ENCODE results near the gene SLC6A9. TPM values are rescaled to one million over a fixed set of nuclear protein-coding genes. Genes with fewer than 3 reads are reported as not detected.

SLC6A9 gene
- polyA plus RNA-seq, 2 of the 4 experiments (the other 2 are of a cell fraction) = 9.0 to 17.7 TPM

GRCh38 chr1:43957407-43958040, 73.7 kb downstream of the SLC6A9 start:
- whole genome bisulfite sequencing (ENCODE audit: missing lambda C conversion rate) = 91% methylated on average over 5 of the region's 7 CpGs

DNA sequence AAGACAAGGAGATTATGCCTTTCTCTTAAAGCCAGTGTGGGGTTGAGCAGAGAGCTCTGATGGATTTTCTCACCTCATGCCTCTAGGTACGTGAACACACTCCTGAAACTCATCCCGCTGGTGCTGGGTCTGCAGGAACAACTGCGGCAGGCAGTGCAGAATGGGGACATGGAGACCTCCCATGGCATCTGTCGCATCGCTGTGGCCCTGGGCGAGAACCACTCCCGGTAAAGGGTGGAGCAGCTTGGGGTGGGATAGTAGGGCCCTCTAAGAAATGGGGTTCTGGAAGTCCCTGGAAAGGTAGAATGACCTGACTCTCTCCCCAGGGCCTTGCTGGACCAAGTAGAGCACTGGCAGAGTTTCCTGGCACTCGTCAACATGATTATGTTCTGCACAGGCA, 75.0 kb downstream of the SLC6A9 start:
- Histone ChIP-seq H3K4me2 (no peak overlapping the region), H3K27ac (no peak overlapping the region), H3K4me1 (no peaks in the 10 kb centered on the region; the same call in 2 of the 3 replicates), H3K4me3 (no peak overlapping the region), H3K9me3 (no peaks in the 10 kb centered on the region)
- WGBS (ENCODE audit: missing lambda C conversion rate) = 91% methylated on average over 7 of the region's 8 CpGs
- DNase-seq (ENCODE audit: low read depth in 1 of 2, low spot score in 1 of 2) = no peak
- ChIA-PET CTCF (interaction anchor here (0.6 to 2.0 kb wide), 4 partner anchors 11 to 193 kb away, joined by 3 to 8 read pairs (median 4); no protein-coding TSS in a partner anchor), POLR2A (no interaction called here)
- FAIRE-seq = no peak
- no peak for TF ChIP-seq NFE2L2 (conservative IDR thresholded peaks at IDR 0.05; ENCODE audit: low read length)
- no peak for TF ChIP-seq JUN (IDR thresholded peaks at IDR 0.05)
- ATAC-seq = no peak

More at GRCh38 chr1:43957407-43958040, 73.7 kb downstream of the SLC6A9 start:
- no peak for TF ChIP-seq NR3C1 (IDR thresholded peaks at IDR 0.05)
- no peak for TF ChIP-seq ESRRA (IDR thresholded peaks at IDR 0.05; ENCODE audit: borderline replicate concordance, low read length)
- no peak for TF ChIP-seq TP53 (CRISPR knock-in tag; IDR thresholded peaks at IDR 0.05)
- no peak for TF ChIP-seq CHD2 (IDR thresholded peaks at IDR 0.05; ENCODE audit: low read length, partially characterized antibody)
- no peak for TF ChIP-seq FOSB (CRISPR knock-in tag; IDR thresholded peaks at IDR 0.05)
- no peak for FAIRE-seq
- H3K4me2 ChIP-seq = no peak overlapping the region
- POLR2A ChIA-PET = no interaction called here
- no peaks in the 10 kb centered on the region for H3K4me1 ChIP-seq
- no peak overlapping the region for H3K27ac ChIP-seq
- H3K9me3 ChIP-seq = no peaks in the 10 kb centered on the region
- CTCF ChIA-PET = interaction anchor here (1.7 to 1.8 kb wide), 2 partner anchors 8 to 23 kb away, joined by 5 to 6 read pairs; no protein-coding TSS in a partner anchor
- DNase-seq (ENCODE audit: low read depth in 1 of 2, low spot score in 1 of 2) = no peak
- H3K4me3 ChIP-seq = no peak overlapping the region
- ATAC-seq = no peak

DNA sequence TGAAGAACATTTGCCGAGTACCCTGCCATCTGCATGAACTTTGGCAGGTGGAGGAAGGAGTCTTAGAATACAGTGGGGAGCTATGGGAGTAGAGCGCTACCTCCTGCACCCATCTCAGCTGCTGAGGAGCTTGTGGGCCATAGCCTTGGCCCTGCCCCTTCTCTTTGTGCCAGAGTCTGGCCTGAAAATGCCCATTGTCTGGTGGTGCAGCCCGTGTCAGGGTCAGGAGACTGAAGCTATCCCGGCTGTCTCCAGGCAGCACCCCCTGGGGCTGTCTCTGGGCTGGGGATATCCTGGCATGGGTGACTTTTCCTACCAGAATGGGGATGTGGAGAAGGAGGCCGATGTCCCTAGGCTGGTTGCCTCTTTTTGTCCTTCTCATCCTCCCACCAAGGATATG, 77.2 kb downstream of the SLC6A9 start:
- Histone ChIP-seq H3K4me2 (no peak overlapping the region), H3K4me1 (no peaks in the 10 kb centered on the region; the same call in 2 of the 3 replicates), H3K9me3 (no peaks in the 10 kb centered on the region), H3K4me3 (no peak overlapping the region), H3K27ac (no peak overlapping the region)
- 82% methylated on average over 4 of the region's 5 CpGs for WGBS (ENCODE audit: missing lambda C conversion rate)
- no peak for FAIRE-seq
- ChIA-PET POLR2A (interaction anchor here (1.1 kb wide), 1 partner anchor 16 kb away, joined by 3 read pairs; the partner anchor contains the start of gene DPH2), CTCF (interaction anchor here (0.6 to 1.9 kb wide), 5 partner anchors 8 to 191 kb away, joined by 3 to 6 read pairs (median 5); no protein-coding TSS in a partner anchor)
- ATAC-seq = no peak
- TF ChIP-seq CBX8 (IDR thresholded peaks at IDR 0.05) = no peak
- TF ChIP-seq RFX5 (IDR thresholded peaks at IDR 0.05) = no peak
- TF ChIP-seq RCOR1 (IDR thresholded peaks at IDR 0.05; ENCODE audit: low read depth, low read length) = no peak
- TF ChIP-seq RNF2 (IDR thresholded peaks at IDR 0.05; ENCODE audit: borderline replicate concordance, low read depth) = no peak
- TF ChIP-seq NR3C1 (IDR thresholded peaks at IDR 0.05) = no peak
- TF ChIP-seq ZFP36 (IDR thresholded peaks at IDR 0.05; ENCODE audit: borderline replicate concordance, partially characterized antibody) = no peak
- TF ChIP-seq E2F6 (IDR thresholded peaks at IDR 0.05; ENCODE audit: borderline replicate concordance, low read depth) = no peak
- TF ChIP-seq ESRRA (IDR thresholded peaks at IDR 0.05; ENCODE audit: borderline replicate concordance, low read length) = no peak
- no peak for TF ChIP-seq HEYL (CRISPR knock-in tag; IDR thresholded peaks at IDR 0.05)
- DNase-seq (ENCODE audit: low read depth in 1 of 2, low spot score in 1 of 2) = no peak

- Histone ChIP-seq H3K4me1 (peaks cover under 1% of the 10 kb centered on the region; the same call in 1 of the 3 replicates), H3K27ac (no peak overlapping the region), H3K4me2 (no peak overlapping the region), H3K4me3 (no peak overlapping the region), H3K9me3 (no peaks in the 10 kb centered on the region)
- 70% methylated on average over 3 of the region's 3 CpGs for whole genome bisulfite sequencing (ENCODE audit: missing lambda C conversion rate)
- POLR2A ChIA-PET = interaction anchor here (1.1 kb wide), 1 partner anchor 17 kb away, joined by 3 read pairs; the partner anchor contains the start of gene DPH2
- ATAC-seq = no peak
- no peak for DNase-seq (ENCODE audit: low read depth in 1 of 2, low spot score in 1 of 2)
- FAIRE-seq = no peak
- CTCF ChIA-PET = interaction anchor here (0.6 to 1.6 kb wide), 4 partner anchors 19 to 190 kb away, joined by 3 to 6 read pairs (median 4); no protein-coding TSS in a partner anchor
- TF ChIP-seq ESRRA (IDR thresholded peaks at IDR 0.05; ENCODE audit: borderline replicate concordance, low read length) = no peak
- no peak for TF ChIP-seq ATOH8 (CRISPR knock-in tag; IDR thresholded peaks at IDR 0.05; ENCODE audit: low read depth)
- no peak for TF ChIP-seq RCOR1 (IDR thresholded peaks at IDR 0.05; ENCODE audit: low read depth, low read length)
- TF ChIP-seq FOSB (CRISPR knock-in tag; IDR thresholded peaks at IDR 0.05) = no peak
- TF ChIP-seq KDM1A (IDR thresholded peaks at IDR 0.05; ENCODE audit: low read depth) = no peak
- TF ChIP-seq RAD21 (conservative IDR thresholded peaks at IDR 0.05 in 1 of 2, IDR thresholded peaks at IDR 0.05 in 1 of 2) = no peak
- TF ChIP-seq NR3C1 (IDR thresholded peaks at IDR 0.05) = no peak
- TF ChIP-seq NPAS2 (CRISPR knock-in tag; IDR thresholded peaks at IDR 0.05; ENCODE audit: borderline replicate concordance) = no peak
- no peak for TF ChIP-seq SREBF2 (IDR thresholded peaks at IDR 0.05)
- TF ChIP-seq ZNF302 (CRISPR knock-in tag; IDR thresholded peaks at IDR 0.05) = no peak
- TF ChIP-seq TFCP2L1 (CRISPR knock-in tag; IDR thresholded peaks at IDR 0.05) = no peak
- no peak for TF ChIP-seq E2F6 (IDR thresholded peaks at IDR 0.05; ENCODE audit: borderline replicate concordance, low read depth)
- TF ChIP-seq EP300 (IDR thresholded peaks at IDR 0.05) = no peak
- TF ChIP-seq FOXS1 (CRISPR knock-in tag; IDR thresholded peaks at IDR 0.05) = no peak
- TF ChIP-seq TP53 (CRISPR knock-in tag; IDR thresholded peaks at IDR 0.05) = no peak
- TF ChIP-seq ZFP36 (IDR thresholded peaks at IDR 0.05; ENCODE audit: borderline replicate concordance, partially characterized antibody) = no peak
- no peak for TF ChIP-seq KDM5A (IDR thresholded peaks at IDR 0.05)
- TF ChIP-seq SMC3 (IDR thresholded peaks at IDR 0.05) = no peak
- TF ChIP-seq PBX3 (IDR thresholded peaks at IDR 0.05) = no peak
Measured at GRCh38 chr1:43953361-43953760, 77.9 kb downstream of the SLC6A9 start.
